ENCODE measurements around the gene KRT6A. TPM values are rescaled to one million over a fixed set of nuclear protein-coding genes. Genes with fewer than 3 reads are reported as not detected.

Gene KRT6A
- total and polyA plus RNA-seq, 2 donors (not counting 1 experiment from before 2014, with no cell fraction given) = 41.1 TPM; not detected in 1

- Histone ChIP-seq H3K27me3 (ENCODE audit: control insufficient read depth, insufficient read depth, low read length) (no peaks in the 10 kb centered on the region), H3K4me1 (ENCODE audit: control insufficient read depth, extremely low read depth, insufficient read depth, low read length) (no peaks in the 10 kb centered on the region), H3K79me2 (ENCODE audit: control insufficient read depth, insufficient read depth, low read length) (no peaks in the 10 kb centered on the region), H3K9me3 (ENCODE audit: control insufficient read depth, insufficient read depth, low read depth, low read length) (no peaks in the 10 kb centered on the region), H3K4me3 (replicated peaks in 1 of 4; ENCODE audit: control extremely low read depth in 1 of 4, insufficient read depth in 1 of 4, low read depth in 3 of 4, low read length in 4 of 4) (no peak overlapping the region), H3K4me2 (ENCODE audit: extremely low read depth, insufficient read depth, low read length) (no peak overlapping the region), H2AFZ (ENCODE audit: low read length) (no peak overlapping the region), H3K9ac (ENCODE audit: insufficient read depth, low read length) (no peak overlapping the region), H3K36me3 (ENCODE audit: control insufficient read depth, insufficient read depth, low read length) (no peaks in the 10 kb centered on the region), H3K27ac (ENCODE audit: insufficient read depth, low read length) (no peak overlapping the region), H4K20me1 (ENCODE audit: control insufficient read depth, extremely low read depth, insufficient read depth, low read length) (no peaks in the 10 kb centered on the region)
- TF ChIP-seq EZH2 (IDR thresholded peaks at IDR 0.05; ENCODE audit: low read length, missing control alignments) = no peak
- TF ChIP-seq CTCF (conservative IDR thresholded peaks at IDR 0.05 in 1 of 2, IDR thresholded peaks at IDR 0.05 in 1 of 2; ENCODE audit: low read depth in 1 of 2, low read length in 2 of 2) = no peak
- DNase-seq (ENCODE audit: low read depth in 2 of 2) = no peak
Observed at GRCh38 chr12:52474212-52474611, 18.8 kb downstream of the KRT6A start.

- Histone ChIP-seq H3K4me2 (ENCODE audit: extremely low read depth, insufficient read depth, low read length) (no peak within 1 kb of the TSS), H2AFZ (ENCODE audit: low read length) (no peak within 1 kb of the TSS), H3K36me3 (ENCODE audit: control insufficient read depth, insufficient read depth, low read length) (no peaks in the 10 kb centered on the region), H3K9me3 (ENCODE audit: control insufficient read depth, insufficient read depth, low read depth, low read length) (no peaks in the 10 kb centered on the region), H3K27me3 (ENCODE audit: control insufficient read depth, insufficient read depth, low read length) (no peaks in the 10 kb centered on the region), H3K79me2 (ENCODE audit: control insufficient read depth, insufficient read depth, low read length) (no peaks in the 10 kb centered on the region), H3K4me3 (replicated peaks in 1 of 4; ENCODE audit: control extremely low read depth in 1 of 4, insufficient read depth in 1 of 4, low read depth in 3 of 4, low read length in 4 of 4) (no peak within 1 kb of the TSS), H3K4me1 (ENCODE audit: control insufficient read depth, extremely low read depth, insufficient read depth, low read length) (no peaks in the 10 kb centered on the region), H3K27ac (ENCODE audit: insufficient read depth, low read length) (no peak within 1 kb of the TSS), H4K20me1 (ENCODE audit: control insufficient read depth, extremely low read depth, insufficient read depth, low read length) (no peaks in the 10 kb centered on the region), H3K9ac (ENCODE audit: insufficient read depth, low read length) (no peak within 1 kb of the TSS)
- no peak for DNase-seq (ENCODE audit: low read depth in 2 of 2)
- TF ChIP-seq CTCF (conservative IDR thresholded peaks at IDR 0.05 in 1 of 2, IDR thresholded peaks at IDR 0.05 in 1 of 2; ENCODE audit: low read depth in 1 of 2, low read length in 2 of 2) = no peak
- no peak for TF ChIP-seq EZH2 (IDR thresholded peaks at IDR 0.05; ENCODE audit: low read length, missing control alignments)
Observed at GRCh38 chr12:52473768-52474167, 19.3 kb downstream of the KRT6A start, which contains the start of gene KRT6C. Gene KRT6C, minus strand, starts transcription at chr12:52473805. Its CDS starts 68 bp downstream, at chr12:52473737.

GRCh38 chr12:52469853-52470252 is 23.2 kb downstream of the KRT6A start:
- Histone ChIP-seq H2AFZ (ENCODE audit: low read length) (no peak overlapping the region), H3K27me3 (ENCODE audit: control insufficient read depth, insufficient read depth, low read length) (no peaks in the 10 kb centered on the region), H3K36me3 (ENCODE audit: control insufficient read depth, insufficient read depth, low read length) (no peaks in the 10 kb centered on the region), H3K27ac (ENCODE audit: insufficient read depth, low read length) (no peak overlapping the region), H3K9ac (ENCODE audit: insufficient read depth, low read length) (no peak overlapping the region), H3K4me2 (ENCODE audit: extremely low read depth, insufficient read depth, low read length) (no peak overlapping the region), H4K20me1 (ENCODE audit: control insufficient read depth, extremely low read depth, insufficient read depth, low read length) (no peaks in the 10 kb centered on the region), H3K9me3 (ENCODE audit: control insufficient read depth, insufficient read depth, low read depth, low read length) (no peaks in the 10 kb centered on the region), H3K4me1 (ENCODE audit: control insufficient read depth, extremely low read depth, insufficient read depth, low read length) (no peaks in the 10 kb centered on the region), H3K79me2 (ENCODE audit: control insufficient read depth, insufficient read depth, low read length) (no peaks in the 10 kb centered on the region), H3K4me3 (replicated peaks in 1 of 4; ENCODE audit: control extremely low read depth in 1 of 4, insufficient read depth in 1 of 4, low read depth in 3 of 4, low read length in 4 of 4) (no peak overlapping the region)
- no peak for DNase-seq (ENCODE audit: low read depth in 2 of 2)
- TF ChIP-seq EZH2 (IDR thresholded peaks at IDR 0.05; ENCODE audit: low read length, missing control alignments) (no peak), CTCF (conservative IDR thresholded peaks at IDR 0.05 in 1 of 2, IDR thresholded peaks at IDR 0.05 in 1 of 2; ENCODE audit: low read depth in 1 of 2, low read length in 2 of 2) (no peak)
